ENCODE measurements around the gene RORB. TPM values are rescaled to one million over a fixed set of nuclear protein-coding genes. Genes with fewer than 3 reads are reported as not detected.

RORB gene
- total and polyA plus RNA-seq, 11 donors = 0.53 to 10.2 (median 3.4) TPM

DNA sequence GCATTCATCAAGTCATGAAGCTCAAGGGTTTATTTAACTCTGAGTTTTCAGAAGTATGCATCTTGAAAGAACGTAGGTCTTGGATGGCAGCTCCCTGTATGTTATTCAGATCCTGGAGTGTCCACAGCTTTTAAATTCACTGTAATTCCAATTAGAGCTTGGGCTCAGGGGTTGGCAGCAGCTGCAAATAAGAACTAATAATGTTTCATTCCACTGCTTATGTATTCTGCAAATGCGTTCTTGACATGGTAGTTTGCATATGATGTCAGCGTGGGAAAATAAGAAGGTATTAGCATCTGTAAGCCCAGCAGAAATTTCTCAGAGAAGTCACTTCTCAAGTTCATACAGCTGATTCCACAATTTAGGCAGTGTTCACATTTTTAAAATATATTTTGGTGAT, 58.4 kb downstream of the RORB start:
- Histone ChIP-seq H3K27me3 (no peaks in the 10 kb centered on the region), H3K9me3 (no peaks in the 10 kb centered on the region), H3K36me3 (no peaks in the 10 kb centered on the region), H3K4me1 (peaks cover 0 to 4% (median 0%) of the 10 kb centered on the region in 12 donors), H3K27ac (peak overlapping the region in 3 of 12 donors; percentile 6 to 35 (median 10)), H3K4me3 (no peak overlapping the region)
- 73 to 85% (median 77%) methylated on average over 3 of the region's 3 CpGs for WGBS, 4 donors
- TF ChIP-seq POLR2A (IDR thresholded peaks at IDR 0.05) = no peak
- TF ChIP-seq, protein P1, sequence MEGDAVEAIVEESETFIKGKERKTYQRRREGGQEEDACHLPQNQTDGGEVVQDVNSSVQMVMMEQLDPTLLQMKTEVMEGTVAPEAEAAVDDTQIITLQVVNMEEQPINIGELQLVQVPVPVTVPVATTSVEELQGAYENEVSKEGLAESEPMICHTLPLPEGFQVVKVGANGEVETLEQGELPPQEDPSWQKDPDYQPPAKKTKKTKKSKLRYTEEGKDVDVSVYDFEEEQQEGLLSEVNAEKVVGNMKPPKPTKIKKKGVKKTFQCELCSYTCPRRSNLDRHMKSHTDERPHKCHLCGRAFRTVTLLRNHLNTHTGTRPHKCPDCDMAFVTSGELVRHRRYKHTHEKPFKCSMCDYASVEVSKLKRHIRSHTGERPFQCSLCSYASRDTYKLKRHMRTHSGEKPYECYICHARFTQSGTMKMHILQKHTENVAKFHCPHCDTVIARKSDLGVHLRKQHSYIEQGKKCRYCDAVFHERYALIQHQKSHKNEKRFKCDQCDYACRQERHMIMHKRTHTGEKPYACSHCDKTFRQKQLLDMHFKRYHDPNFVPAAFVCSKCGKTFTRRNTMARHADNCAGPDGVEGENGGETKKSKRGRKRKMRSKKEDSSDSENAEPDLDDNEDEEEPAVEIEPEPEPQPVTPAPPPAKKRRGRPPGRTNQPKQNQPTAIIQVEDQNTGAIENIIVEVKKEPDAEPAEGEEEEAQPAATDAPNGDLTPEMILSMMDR (IDR thresholded peaks at IDR 0.05) = no peak
- ATAC-seq (no peak), DNase-seq (no peak)
- intact Hi-C loops (cut with DNase I) = loop anchor here in 1 of 10 donors (10.0 kb wide), 1 partner anchor 231 kb away; no protein-coding TSS in a partner anchor

DNA sequence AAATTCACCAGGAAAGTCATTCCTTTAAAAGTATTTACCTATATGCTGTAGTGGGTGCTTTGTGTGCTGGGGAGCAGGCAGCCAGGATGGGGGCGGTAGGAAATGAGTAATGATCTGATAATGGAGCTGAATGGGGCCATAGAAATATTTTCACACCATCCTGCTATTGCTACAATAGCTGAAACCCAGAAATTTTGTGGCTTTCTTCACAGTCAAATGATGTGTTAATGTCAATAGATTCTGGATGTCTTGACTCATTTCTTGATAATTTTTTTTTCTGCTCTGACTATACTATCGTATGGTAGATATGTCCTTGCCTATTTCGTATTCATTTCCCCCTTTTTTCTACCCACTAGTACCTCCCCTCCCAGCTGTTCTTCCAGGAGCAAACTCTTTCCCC, 59.5 kb downstream of the RORB start:
- 54 to 67% (median 61%) methylated on average over 3 of the region's 3 CpGs for WGBS, 4 donors
- no peaks in the 10 kb centered on the region for H3K9me3 ChIP-seq
- H3K4me3 ChIP-seq = no peak overlapping the region
- no peak for TF ChIP-seq POLR2A (IDR thresholded peaks at IDR 0.05)
- TF ChIP-seq, protein P1 (IDR thresholded peaks at IDR 0.05) = no peak
- H3K4me1 ChIP-seq = peaks cover 0 to 4% (median 0%) of the 10 kb centered on the region in 12 donors
- no peaks in the 10 kb centered on the region for H3K27me3 ChIP-seq
- no peaks in the 10 kb centered on the region for H3K36me3 ChIP-seq
- DNase-seq = no peak
- no peak overlapping the region for H3K27ac ChIP-seq
- intact Hi-C loops (cut with DNase I) = loop anchor here in 1 of 10 donors (10.0 kb wide), 1 partner anchor 232 kb away; no protein-coding TSS in a partner anchor
- no peak for ATAC-seq

DNA sequence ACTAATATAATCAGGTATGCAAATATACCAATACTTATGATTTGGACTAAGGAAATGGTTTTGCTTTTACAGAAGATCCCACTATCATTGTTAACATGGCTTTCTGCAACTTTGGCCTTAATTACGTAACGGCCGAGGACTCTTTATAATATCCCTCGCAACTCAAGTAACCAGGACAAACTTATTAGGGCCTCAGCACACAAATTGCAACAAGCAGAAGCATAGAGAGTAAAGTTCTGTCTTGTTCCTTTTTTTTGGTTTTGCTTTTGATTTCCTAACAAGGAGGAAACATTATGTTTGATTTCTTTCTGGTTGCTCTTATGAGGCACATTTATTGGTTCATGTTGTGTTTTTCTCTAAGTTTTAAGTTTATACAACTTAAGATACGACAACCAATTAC, 60.4 kb downstream of the RORB start:
- no peak overlapping the region for H3K4me3 ChIP-seq
- H3K4me1 ChIP-seq = peaks cover 0 to 4% (median 0%) of the 10 kb centered on the region in 12 donors
- H3K27ac ChIP-seq = peak overlapping the region in 1 of 12 donors; percentile 9
- DNase-seq (no peak), ATAC-seq (no peak)
- H3K36me3 ChIP-seq = no peaks in the 10 kb centered on the region
- WGBS, 4 donors = 64 to 90% (median 79%) methylated on average over 5 of the region's 5 CpGs
- intact Hi-C loops (cut with DNase I) = loop anchor here in 1 of 10 donors (10.0 kb wide), 1 partner anchor 233 kb away; no protein-coding TSS in a partner anchor
- H3K9me3 ChIP-seq = no peaks in the 10 kb centered on the region
- no peaks in the 10 kb centered on the region for H3K27me3 ChIP-seq
- no peak for TF ChIP-seq POLR2A (IDR thresholded peaks at IDR 0.05)
- TF ChIP-seq, protein P1 (IDR thresholded peaks at IDR 0.05) = no peak

DNA sequence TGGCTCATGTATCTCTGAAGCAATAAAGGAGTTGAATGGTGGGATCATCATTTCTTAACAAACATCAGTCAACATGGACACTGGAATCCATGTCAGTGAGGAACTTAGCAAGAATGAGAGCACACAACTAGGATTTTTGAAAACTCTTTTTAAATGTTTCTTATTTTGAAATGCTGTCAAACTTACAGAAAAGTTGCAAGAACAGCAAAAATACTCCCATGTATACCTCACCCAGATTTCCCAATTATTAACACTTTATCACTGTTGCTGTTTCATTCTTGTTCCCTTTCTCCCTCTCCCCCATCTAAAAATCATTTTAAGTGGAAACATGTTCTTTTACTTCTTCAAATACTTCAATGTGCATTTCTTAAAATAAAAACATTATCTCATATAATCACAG, 65.5 kb downstream of the RORB start:
- ATAC-seq = no peak
- intact Hi-C loops (cut with DNase I) = no loop called here
- H3K27me3 ChIP-seq = no peaks in the 10 kb centered on the region
- no peaks in the 10 kb centered on the region for H3K36me3 ChIP-seq
- H3K9me3 ChIP-seq = no peaks in the 10 kb centered on the region
- no peak for DNase-seq
- H3K4me1 ChIP-seq = no peaks in the 10 kb centered on the region
- no peak overlapping the region for H3K4me3 ChIP-seq
- no peak for TF ChIP-seq POLR2A (IDR thresholded peaks at IDR 0.05)
- TF ChIP-seq, protein P1 (IDR thresholded peaks at IDR 0.05) = no peak
- no peak overlapping the region for H3K27ac ChIP-seq
